HG03378 (cell line): ENCODE measurements around the gene FAM83B.
"Not testable (repeated sequence)": the region's sequence is repeated elsewhere in the genome, so short reads cannot be mapped to it uniquely, and the experiment has no call there.

Experiments used
- ATAC-seq: cut with Tn5 transposase; IDR thresholded peaks from one replicate; pipeline ENCODE4 v1.9.1; 2021; ENCODE audit warnings: mild to moderate bottlenecking, moderate library complexity; ENCODE audit not compliant: unreplicated experiment

The FAM83B gene

GRCh38 chr6:54860132-54860531, 13.6 kb downstream of the FAM83B start:
- no peak for ATAC-seq

GRCh38 chr6:54860739-54861138, 14.2 kb downstream of the FAM83B start:
- ATAC-seq = no peak

GRCh38 chr6:54861905-54862616, 15.5 kb downstream of the FAM83B start:
- no peak for ATAC-seq

GRCh38 chr6:54864272-54864671, 17.7 kb downstream of the FAM83B start:
- no peak for ATAC-seq

- no peak for ATAC-seq
Measured at GRCh38 chr6:54865091-54865631, 18.6 kb downstream of the FAM83B start.

GRCh38 chr6:54868556-54868955, 22.0 kb downstream of the FAM83B start:
- ATAC-seq = no peak

GRCh38 chr6:54873599-54873998, 27.0 kb downstream of the FAM83B start:
- ATAC-seq = no peak

- ATAC-seq = no peak
Measured at GRCh38 chr6:54874349-54875048, 27.9 kb downstream of the FAM83B start.

- no peak for ATAC-seq
Measured at GRCh38 chr6:54875539-54875938, 29.0 kb downstream of the FAM83B start.

- ATAC-seq = no peak
Measured at GRCh38 chr6:54876365-54876764, 29.8 kb downstream of the FAM83B start.

- ATAC-seq = no peak
Measured at GRCh38 chr6:54876871-54877270, 30.3 kb downstream of the FAM83B start.

GRCh38 chr6:54877713-54878317, 31.2 kb downstream of the FAM83B start:
- no peak for ATAC-seq

- ATAC-seq = no peak
Measured at GRCh38 chr6:54878718-54879117, 32.1 kb downstream of the FAM83B start.

- ATAC-seq = no peak
Measured at GRCh38 chr6:54879188-54879985, 32.8 kb downstream of the FAM83B start.

GRCh38 chr6:54881067-54881730, 34.6 kb downstream of the FAM83B start:
- ATAC-seq = no peak

- ATAC-seq = not testable (repeated sequence)
Measured at GRCh38 chr6:54881891-54882290, 35.3 kb downstream of the FAM83B start.

- ATAC-seq = no peak
Measured at GRCh38 chr6:54886932-54887584, 40.5 kb downstream of the FAM83B start.

- no peak for ATAC-seq
Measured at GRCh38 chr6:54891536-54891935, 45.0 kb downstream of the FAM83B start.

- ATAC-seq = no peak
Measured at GRCh38 chr6:54892831-54893230, 46.3 kb downstream of the FAM83B start.

GRCh38 chr6:54893818-54894217, 47.2 kb downstream of the FAM83B start:
- ATAC-seq = no peak
